Peyer's patch (tissue), 4 donors: ENCODE data around the gene LIPJ. TPM values are rescaled to one million over a fixed set of nuclear protein-coding genes. Genes with fewer than 3 reads are reported as not detected.

Experiments
- DNase-seq, 3 donors: peaks; one replicate each; pipeline ENCODE4 v3.0.0-alpha.2; 2017 to 2019
- H3K27ac ChIP-seq, 4 donors: fragments of 200-600 bp; sonication (generic); one replicate each; pipeline ENCODE4 v1.5.1; 2016 to 2019
- H3K27me3 ChIP-seq, 2 donors: fragments of 200-600 bp; sonication (generic); one replicate each; pipeline ENCODE4 v1.5.1; 2019
- H3K36me3 ChIP-seq, 3 donors: fragments of 200-600 bp; sonication (generic); one replicate each; pipeline ENCODE4 v1.5.1; 2016 to 2019
- H3K4me1 ChIP-seq, 4 donors: fragments of 200-600 bp; sonication (generic); one replicate each; pipeline ENCODE4 v1.5.1; 2016 to 2019
- H3K4me3 ChIP-seq, 4 donors: fragments of 200-600 bp; sonication (generic); 1 replicate in 3 of 4; 2 replicates in 1 of 4; pipeline ENCODE4 v1.5.1; 2016 to 2019; ENCODE audit warnings: mild to moderate bottlenecking in 1 of 4
- H3K9me3 ChIP-seq, 4 donors: fragments of 200-600 bp; sonication (generic); one replicate each; pipeline ENCODE4 v1.5.1; 2016 to 2019; ENCODE audit warnings: mild to moderate bottlenecking in 1 of 4
- CTCF ChIP-seq, 6 experiments: fragments of 450-650 bp in 4 of 6; fragments of 200-600 bp in 2 of 6; sonication (generic) in 1 of 6; IDR thresholded peaks; one replicate each; pipeline ENCODE4 v1.5.1; 2017 to 2019; ENCODE audit warnings: antibody characterized with exemption in 6 of 6, mild to moderate bottlenecking in 3 of 6, moderate library complexity in 1 of 6
- POLR2A ChIP-seq, 2 donors: fragments of 450-650 bp; IDR thresholded peaks; one replicate each; pipeline ENCODE4 v1.5.1; 2017; ENCODE audit warnings: antibody characterized with exemption in 2 of 2, mild to moderate bottlenecking in 2 of 2, moderate library complexity in 2 of 2
- total RNA-seq, 4 donors: library from RNA; depleted of rRNA; stranded (reverse); fragments of >200 nt; gene quantifications; one replicate each; pipeline ENCODE4 v1.1.0, GENCODE V29; 2016

LIPJ gene
- total RNA-seq, 4 donors from 2014 or later: not detected

GRCh38 chr10:88617772-88618300, 31.3 kb downstream of the LIPJ start:
- H3K4me3 ChIP-seq: no peak overlapping the region
- TF ChIP-seq CTCF (IDR thresholded peaks at IDR 0.05): no peak
- H3K9me3 ChIP-seq: no peaks in the 10 kb centered on the region
- H3K4me1 ChIP-seq: no peaks in the 10 kb centered on the region
- no peak for DNase-seq
- no peaks in the 10 kb centered on the region for H3K27me3 ChIP-seq
- no peak overlapping the region for H3K27ac ChIP-seq
- no peaks in the 10 kb centered on the region for H3K36me3 ChIP-seq

GRCh38 chr10:88618496-88618895, 31.9 kb downstream of the LIPJ start:
- Histone ChIP-seq H3K36me3 (no peaks in the 10 kb centered on the region), H3K4me3 (no peak overlapping the region), H3K27me3 (no peaks in the 10 kb centered on the region), H3K4me1 (no peaks in the 10 kb centered on the region), H3K27ac (no peak overlapping the region), H3K9me3 (no peaks in the 10 kb centered on the region)
- no peak for DNase-seq
- TF ChIP-seq POLR2A (IDR thresholded peaks at IDR 0.05): no peak
- TF ChIP-seq CTCF (IDR thresholded peaks at IDR 0.05): no peak

GRCh38 chr10:88620441-88620840, 33.9 kb downstream of the LIPJ start:
- H3K27ac ChIP-seq: no peak overlapping the region

GRCh38 chr10:88623835-88624234, 37.3 kb downstream of the LIPJ start:
- Histone ChIP-seq H3K4me3 (no peak overlapping the region), H3K27me3 (no peaks in the 10 kb centered on the region), H3K9me3 (no peaks in the 10 kb centered on the region), H3K27ac (no peak overlapping the region), H3K4me1 (no peaks in the 10 kb centered on the region), H3K36me3 (no peaks in the 10 kb centered on the region)
- TF ChIP-seq CTCF (IDR thresholded peaks at IDR 0.05) (no peak), POLR2A (IDR thresholded peaks at IDR 0.05) (no peak)
- no peak for DNase-seq

More at GRCh38 chr10:88620441-88620840, 33.9 kb downstream of the LIPJ start:
- H3K4me1 ChIP-seq: no peaks in the 10 kb centered on the region
- TF ChIP-seq POLR2A (IDR thresholded peaks at IDR 0.05) (no peak), CTCF (IDR thresholded peaks at IDR 0.05) (no peak)
- no peaks in the 10 kb centered on the region for H3K9me3 ChIP-seq
- no peaks in the 10 kb centered on the region for H3K36me3 ChIP-seq
- no peak for DNase-seq
- no peaks in the 10 kb centered on the region for H3K27me3 ChIP-seq
- no peak overlapping the region for H3K4me3 ChIP-seq

- TF ChIP-seq POLR2A (IDR thresholded peaks at IDR 0.05): no peak
- no peak overlapping the region for H3K4me3 ChIP-seq
- no peak overlapping the region for H3K27ac ChIP-seq
- no peaks in the 10 kb centered on the region for H3K36me3 ChIP-seq
- no peaks in the 10 kb centered on the region for H3K4me1 ChIP-seq
- H3K27me3 ChIP-seq: no peaks in the 10 kb centered on the region
- H3K9me3 ChIP-seq: no peaks in the 10 kb centered on the region
- DNase-seq: no peak
Measured at GRCh38 chr10:88624840-88625239, 38.3 kb downstream of the LIPJ start.

- Histone ChIP-seq H3K4me3 (no peak overlapping the region), H3K27ac (no peak overlapping the region), H3K36me3 (no peaks in the 10 kb centered on the region), H3K27me3 (no peaks in the 10 kb centered on the region), H3K9me3 (no peaks in the 10 kb centered on the region), H3K4me1 (no peaks in the 10 kb centered on the region)
- no peak for DNase-seq
- TF ChIP-seq CTCF (IDR thresholded peaks at IDR 0.05) (no peak), POLR2A (IDR thresholded peaks at IDR 0.05) (no peak)
Measured at GRCh38 chr10:88640186-88640585, 53.6 kb downstream of the LIPJ start.
